DMS114 treated with DMSO at 0.1 percent for 48 hours (cell line): ENCODE data around the gene FRMD1.
A peak's percentile ranks its signal among the peaks of the same experiment; 100 is the strongest.

Experiments used
- DNase-seq: peaks from one replicate; lab custom pipeline; 2025; ENCODE audit not compliant: unreplicated experiment; lab: John Stamatoyannopoulos, UW

Gene FRMD1

DNA sequence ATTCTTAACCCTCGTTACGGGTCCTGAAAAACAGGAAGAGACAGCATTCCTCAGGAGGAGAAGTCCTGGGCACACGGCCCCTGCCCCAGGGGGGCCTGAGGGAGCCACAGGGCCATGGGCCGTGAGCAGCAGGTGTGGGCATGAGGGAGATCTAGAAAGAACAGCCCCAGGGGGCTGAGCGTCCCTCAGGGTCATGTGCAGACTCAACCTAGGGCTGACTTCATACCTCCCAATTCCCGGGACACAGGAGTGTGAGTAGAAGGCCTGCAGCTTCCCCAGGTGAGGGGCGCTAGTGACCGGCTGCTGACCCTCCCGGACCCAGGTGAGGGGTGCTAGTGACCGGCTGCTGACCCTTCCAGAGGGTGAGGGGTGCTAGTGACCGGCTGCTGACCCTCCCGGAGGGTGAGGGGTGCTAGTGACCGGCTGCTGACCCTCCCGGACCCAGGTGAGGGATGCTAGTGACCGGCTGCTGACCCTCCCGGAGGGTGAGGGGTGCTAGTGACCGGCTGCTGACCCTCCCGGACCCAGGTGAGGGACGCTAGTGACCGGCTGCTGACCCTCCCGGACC is 35.1 kb downstream of the FRMD1 start:
- DNase-seq, result no peak

DNA sequence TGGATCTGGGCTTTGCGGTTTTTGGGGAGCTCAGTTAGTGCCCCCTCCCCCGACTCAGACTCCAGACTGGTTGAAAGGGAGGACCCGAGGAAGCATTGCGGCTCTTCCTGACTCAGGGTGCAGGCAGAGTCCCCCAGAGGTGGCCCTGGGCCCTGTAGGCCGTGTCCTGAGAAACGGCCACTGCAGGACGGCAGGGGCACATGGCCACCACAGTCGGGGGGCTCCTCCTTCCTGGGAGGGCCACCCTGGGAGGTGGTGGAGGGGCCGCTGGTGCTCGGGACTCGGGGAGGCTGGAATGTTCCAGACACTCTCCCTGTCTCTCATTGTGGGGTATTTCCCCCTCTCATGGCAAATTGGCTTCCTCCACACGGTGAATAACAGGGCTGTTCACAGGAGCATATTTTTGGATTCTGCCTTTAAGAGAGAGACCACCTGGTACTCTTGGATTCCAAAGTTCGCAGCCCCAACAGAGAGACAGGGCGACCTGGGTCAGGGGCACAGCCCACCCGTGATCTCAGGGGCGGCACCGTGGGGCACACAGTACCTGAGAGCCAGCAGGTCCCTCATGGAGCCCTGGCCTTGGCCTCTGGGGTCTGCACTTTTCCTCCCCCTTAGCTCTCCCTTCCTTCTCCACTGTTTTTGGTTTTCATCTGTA is 35.7 kb downstream of the FRMD1 start:
- no peak for DNase-seq

GRCh38 chr6:168042426-168043192 is 36.4 kb downstream of the FRMD1 start:
- DNase-seq, result no peak

- no peak for DNase-seq
Observed at GRCh38 chr6:168041928-168042327, 37.1 kb downstream of the FRMD1 start.

- no peak for DNase-seq
Observed at GRCh38 chr6:168040856-168041496, 38.0 kb downstream of the FRMD1 start.

- no peak for DNase-seq
Observed at GRCh38 chr6:168039849-168040248, 39.2 kb downstream of the FRMD1 start.

GRCh38 chr6:168039301-168039700 is 39.7 kb downstream of the FRMD1 start:
- DNase-seq, result no peak

DNA sequence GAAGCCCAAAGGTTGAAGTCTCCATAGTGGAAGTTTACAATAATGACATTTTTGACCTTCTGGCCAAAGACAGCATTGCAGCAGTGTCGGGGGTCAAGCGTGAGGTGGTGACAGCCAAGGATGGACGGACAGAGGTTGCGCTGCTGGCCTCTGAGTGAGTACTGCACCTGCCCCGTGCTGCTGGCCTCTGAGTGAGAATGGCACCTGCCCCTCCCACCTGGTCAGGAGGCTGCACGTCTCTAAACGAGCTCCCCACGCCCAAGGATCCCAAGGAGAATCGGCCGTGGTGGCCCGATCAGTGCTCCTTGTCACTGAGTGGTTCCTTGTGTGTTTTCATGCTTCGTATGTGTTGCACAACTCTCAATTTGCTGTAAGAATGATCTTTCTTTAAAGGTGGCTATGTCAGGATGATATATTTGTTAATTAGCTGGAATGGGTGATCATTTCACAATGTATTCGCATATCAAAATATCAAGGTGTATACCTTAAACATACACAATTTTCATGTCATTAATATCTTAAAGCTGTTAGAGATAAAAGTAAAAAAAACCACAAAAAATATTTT is 40.4 kb downstream of the FRMD1 start:
- DNase-seq, result no peak

GRCh38 chr6:168037856-168038255 is 41.2 kb downstream of the FRMD1 start:
- DNase-seq, result no peak

DNA sequence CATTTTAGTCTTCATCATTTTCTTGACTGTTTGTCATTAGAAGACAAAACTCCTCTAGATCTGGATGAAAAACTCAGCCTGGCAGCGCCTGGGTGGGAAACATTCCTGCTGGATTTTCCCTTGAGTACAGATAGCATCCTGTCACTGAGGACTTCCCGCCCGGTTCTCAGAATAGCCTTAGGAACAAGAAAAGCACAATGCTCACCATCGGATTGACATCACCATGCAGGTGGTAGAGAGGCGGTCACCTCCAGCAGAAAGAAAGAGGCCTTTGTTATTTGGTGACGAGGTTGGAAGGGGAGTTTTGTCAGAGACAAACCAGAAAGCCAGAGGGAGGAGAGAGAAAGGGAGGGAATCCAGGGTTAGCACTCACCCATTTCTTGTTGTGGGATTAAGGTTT is 41.8 kb downstream of the FRMD1 start:
- no peak for DNase-seq

DNA sequence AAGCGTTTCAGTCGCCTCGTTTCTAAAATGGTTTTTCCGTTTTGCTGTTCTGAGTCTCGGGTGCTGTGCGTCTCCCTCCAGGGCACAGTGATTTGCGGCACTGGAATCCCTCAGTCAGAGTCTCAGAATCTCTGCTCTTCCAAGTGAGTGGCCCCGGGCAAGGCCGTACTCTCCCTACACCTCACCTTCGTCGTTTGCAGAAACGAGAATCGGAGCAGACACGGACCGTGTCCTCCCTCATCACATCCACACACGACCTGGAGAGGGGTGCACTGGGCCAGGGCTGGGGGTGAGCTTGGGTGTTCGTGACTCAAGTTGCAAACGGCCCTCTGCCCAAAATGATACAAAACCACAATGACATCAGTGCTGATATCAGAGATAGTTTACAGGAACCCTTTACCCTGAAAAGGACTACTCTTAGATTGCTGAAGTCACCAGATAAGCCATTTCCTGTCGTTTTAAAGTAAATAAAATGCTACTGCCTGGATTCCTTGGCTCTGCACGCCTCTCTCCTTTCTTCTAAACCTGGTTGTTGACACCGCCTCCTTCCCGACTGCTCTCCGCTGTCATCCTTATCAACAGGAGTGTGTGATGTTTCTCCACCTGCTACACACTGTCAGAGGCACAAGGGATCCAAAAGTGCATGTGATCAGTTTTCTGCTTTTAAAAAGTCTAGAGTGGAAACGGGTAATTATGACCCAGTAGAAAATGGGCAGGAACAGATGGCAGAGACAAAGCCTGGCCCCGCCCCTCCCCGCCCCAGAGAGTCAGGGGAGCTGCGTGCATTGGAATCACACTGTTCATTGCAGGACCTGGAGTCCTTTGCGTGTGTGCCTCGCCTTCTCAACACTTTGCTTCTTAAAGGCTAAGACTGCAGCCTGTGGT is 43.1 kb downstream of the FRMD1 start:
- peak; percentile 24 for DNase-seq

- peak; percentile 26 for DNase-seq
Observed at GRCh38 chr6:168035098-168035660, 43.8 kb downstream of the FRMD1 start.

DNA sequence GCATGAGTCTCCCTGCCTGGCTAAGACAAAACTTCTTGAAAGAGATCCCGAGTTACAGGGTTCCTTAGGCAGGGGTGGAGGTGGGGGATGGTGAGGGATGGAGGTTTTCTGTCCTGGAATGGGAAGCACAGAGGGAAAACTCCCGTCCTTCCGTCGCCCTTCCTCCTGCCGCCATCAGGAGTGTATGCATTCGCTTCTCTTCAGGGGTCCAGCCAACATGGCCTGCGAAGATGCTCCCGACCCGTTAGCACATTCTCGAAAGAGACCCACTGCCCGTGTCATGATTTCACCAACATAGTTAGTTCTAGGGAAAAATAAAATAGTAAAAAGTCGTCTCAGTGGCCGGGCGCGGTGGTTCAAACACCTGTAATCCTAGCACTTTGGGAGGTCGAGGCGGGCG is 44.5 kb downstream of the FRMD1 start:
- no peak for DNase-seq

GRCh38 chr6:168033791-168034190 is 45.2 kb downstream of the FRMD1 start:
- DNase-seq, result no peak

- no peak for DNase-seq
Observed at GRCh38 chr6:168032005-168032760, 46.8 kb downstream of the FRMD1 start.

GRCh38 chr6:168031411-168031971 is 47.5 kb downstream of the FRMD1 start:
- no peak for DNase-seq

- DNase-seq, result no peak
Observed at GRCh38 chr6:168030908-168031307, 48.1 kb downstream of the FRMD1 start.

DNA sequence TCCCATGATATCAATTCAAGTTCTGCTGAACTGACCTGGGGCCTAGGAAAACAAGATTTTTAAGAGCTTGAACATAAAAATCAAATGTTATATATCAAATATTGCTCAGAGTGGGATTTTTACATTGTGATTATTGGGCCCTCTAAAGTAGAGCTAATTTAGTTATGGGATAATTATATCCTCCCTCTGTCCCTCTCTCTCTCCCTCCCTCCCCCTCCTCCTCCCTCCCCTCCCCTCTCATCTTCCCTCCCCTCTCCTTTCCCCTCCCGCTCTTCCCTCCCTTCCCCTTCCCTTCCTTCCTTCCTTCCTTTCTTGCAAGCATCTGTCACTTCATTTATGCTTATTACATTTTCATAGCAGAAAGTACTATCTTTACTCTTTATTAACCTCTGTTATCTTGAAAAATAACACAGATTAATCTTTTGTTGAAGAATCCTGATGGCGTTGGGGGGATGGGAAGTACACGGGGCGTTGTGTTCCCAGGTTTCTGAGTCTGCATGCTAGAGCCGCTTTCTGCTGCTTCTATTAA is 48.7 kb downstream of the FRMD1 start:
- DNase-seq, result no peak
